Prostate gland (tissue), 2 donors: ENCODE results near the gene CORO1C.

Source experiments
- POLR2AphosphoS5 ChIP-seq: sonication (generic); formaldehyde crosslinking; IDR thresholded peaks from one replicate; pipeline ENCODE4 v1.6.1; 2017; ENCODE audit warnings: antibody characterized with exemption
- TF ChIP-seq, protein P1 (sequence below), 4 experiments: fragments of 200-600 bp in 2 of 4; fragments of 450-650 bp in 2 of 4; sonication (generic) in 2 of 4; IDR thresholded peaks; 1 replicate in 3 of 4; 2 replicates in 1 of 4; pipeline ENCODE4 v1.5.1; 2016 to 2019; ENCODE audit warnings: antibody characterized with exemption in 4 of 4, mild to moderate bottlenecking in 2 of 4, moderate library complexity in 2 of 4

DNA sequence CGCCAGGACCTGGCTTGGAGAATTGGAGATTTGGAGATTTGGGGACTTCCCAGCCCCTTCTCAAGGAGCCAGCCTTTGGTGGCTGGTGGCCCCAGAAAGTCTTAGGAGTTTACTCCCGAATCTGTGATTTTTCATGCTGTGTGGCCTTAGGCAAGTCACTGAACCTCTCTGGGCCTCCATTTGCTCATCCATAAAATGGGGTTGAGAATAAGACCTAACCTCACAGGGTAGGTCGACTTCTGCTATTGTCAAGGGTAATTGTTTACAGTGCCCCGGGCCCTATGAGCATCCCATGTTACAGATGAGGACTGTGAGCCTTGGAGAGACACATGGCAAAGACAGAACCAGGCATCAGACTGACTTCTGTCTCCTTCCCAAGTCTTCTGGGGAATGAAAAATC is 117.3 kb downstream of the CORO1C start:
- TF ChIP-seq, protein P1, sequence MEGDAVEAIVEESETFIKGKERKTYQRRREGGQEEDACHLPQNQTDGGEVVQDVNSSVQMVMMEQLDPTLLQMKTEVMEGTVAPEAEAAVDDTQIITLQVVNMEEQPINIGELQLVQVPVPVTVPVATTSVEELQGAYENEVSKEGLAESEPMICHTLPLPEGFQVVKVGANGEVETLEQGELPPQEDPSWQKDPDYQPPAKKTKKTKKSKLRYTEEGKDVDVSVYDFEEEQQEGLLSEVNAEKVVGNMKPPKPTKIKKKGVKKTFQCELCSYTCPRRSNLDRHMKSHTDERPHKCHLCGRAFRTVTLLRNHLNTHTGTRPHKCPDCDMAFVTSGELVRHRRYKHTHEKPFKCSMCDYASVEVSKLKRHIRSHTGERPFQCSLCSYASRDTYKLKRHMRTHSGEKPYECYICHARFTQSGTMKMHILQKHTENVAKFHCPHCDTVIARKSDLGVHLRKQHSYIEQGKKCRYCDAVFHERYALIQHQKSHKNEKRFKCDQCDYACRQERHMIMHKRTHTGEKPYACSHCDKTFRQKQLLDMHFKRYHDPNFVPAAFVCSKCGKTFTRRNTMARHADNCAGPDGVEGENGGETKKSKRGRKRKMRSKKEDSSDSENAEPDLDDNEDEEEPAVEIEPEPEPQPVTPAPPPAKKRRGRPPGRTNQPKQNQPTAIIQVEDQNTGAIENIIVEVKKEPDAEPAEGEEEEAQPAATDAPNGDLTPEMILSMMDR (IDR thresholded peaks at IDR 0.05), result no peak
- no peak for TF ChIP-seq POLR2AphosphoS5
